Activated T-helper 17 cell treated with anti-CD3 and anti-CD28 coated beads, Interleukin-2, amount 50 U/mL, for 72 hours (primary cell): ENCODE results near the gene CCDC170. TPM values are rescaled to one million over a fixed set of nuclear protein-coding genes. Genes with fewer than 3 reads are reported as not detected.

Experiments used
- ATAC-seq: fragments of 150-1000 bp; cut with Tn5 transposase; replicated peaks from 2 replicates; pipeline ENCODE4 v1.10.0; 2021; ENCODE audit warnings: mild to moderate bottlenecking, moderate library complexity
- H3K27ac Mint-ChIP-seq: one replicate; pipeline ENCODE4 v1.8.0; 2022; ENCODE audit warnings: mixed read lengths
- H3K27me3 Mint-ChIP-seq: one replicate; pipeline ENCODE4 v1.8.0; 2022; ENCODE audit warnings: mixed read lengths
- H3K36me3 Mint-ChIP-seq: one replicate; pipeline ENCODE4 v1.8.0; 2022; ENCODE audit warnings: low read depth, mild to moderate bottlenecking, mixed read lengths
- H3K4me1 Mint-ChIP-seq: one replicate; pipeline ENCODE4 v1.8.0; 2022; ENCODE audit warnings: mixed read lengths
- H3K4me3 Mint-ChIP-seq: one replicate; pipeline ENCODE4 v1.8.0; 2022; ENCODE audit warnings: mild to moderate bottlenecking, mixed read lengths
- H3K9me3 Mint-ChIP-seq: one replicate; pipeline ENCODE4 v1.8.0; 2022; ENCODE audit warnings: mixed read lengths
- total RNA-seq, 2 donors: library from RNA; stranded (reverse); gene quantifications; one replicate each; pipeline ENCODE4 v1.2.3, GENCODE V29; 2022

Gene CCDC170
- total RNA-seq, 2 donors from 2014 or later = not detected

DNA sequence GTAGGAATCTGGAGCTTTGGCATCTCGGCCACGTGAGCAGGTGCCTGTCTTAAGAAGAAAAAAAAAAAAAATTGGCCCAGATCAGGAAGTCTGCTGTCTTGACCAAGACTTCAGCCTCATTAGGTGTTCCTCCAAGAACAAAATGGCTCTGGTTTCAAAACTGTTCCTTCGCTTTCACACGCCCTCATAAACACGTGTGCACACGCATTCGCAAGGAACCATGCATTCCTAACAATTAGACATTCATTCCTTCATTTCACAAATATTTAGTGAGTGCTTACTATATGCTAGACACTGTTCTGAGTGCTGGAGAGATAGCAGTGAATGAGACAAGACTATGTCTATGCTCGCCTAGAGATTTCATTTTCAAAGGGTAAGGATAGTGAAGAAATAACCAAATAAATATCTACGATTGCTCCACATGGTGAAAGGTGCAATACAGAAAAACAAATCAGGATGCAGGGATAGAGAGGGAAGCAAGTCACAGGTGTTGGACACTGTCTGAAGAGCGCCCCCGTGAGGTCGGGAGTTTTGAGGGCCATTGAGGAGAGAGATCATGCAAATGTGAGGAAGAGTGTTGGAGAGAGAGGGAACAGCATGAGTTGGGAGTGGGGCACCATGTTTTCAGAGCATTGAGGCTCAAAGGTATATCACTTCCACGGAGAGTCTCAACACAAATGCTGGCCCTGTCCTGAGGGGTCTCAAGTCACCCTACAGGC lies 53.3 kb downstream of the CCDC170 start:
- Mint-ChIP-seq H3K27ac (no peak overlapping the region), H3K4me3 (no peak overlapping the region), H3K27me3 (peaks cover 3% of the 10 kb centered on the region), H3K9me3 (peaks cover 5% of the 10 kb centered on the region), H3K4me1 (no peaks in the 10 kb centered on the region), H3K36me3 (no peaks in the 10 kb centered on the region)
- no peak for ATAC-seq

DNA sequence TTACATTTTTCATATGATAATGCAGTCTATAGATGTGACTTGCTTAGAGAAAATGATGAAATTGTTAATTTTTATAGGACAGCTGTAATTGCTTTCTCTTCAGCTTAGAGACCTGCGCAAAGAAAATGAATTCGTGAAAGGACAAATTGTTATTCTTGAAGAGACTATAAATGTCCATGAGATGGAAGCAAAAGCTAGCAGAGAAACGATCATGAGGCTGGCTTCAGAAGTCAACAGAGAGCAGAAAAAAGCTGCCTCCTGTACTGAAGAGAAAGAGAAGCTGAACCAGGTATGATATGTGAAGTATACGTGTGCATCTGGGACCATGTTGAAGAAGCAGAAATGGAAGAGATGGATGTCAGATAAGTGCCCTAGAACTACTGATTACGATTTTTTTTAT lies 54.4 kb downstream of the CCDC170 start:
- Mint-ChIP-seq H3K27me3 (peaks cover 3% of the 10 kb centered on the region), H3K36me3 (no peaks in the 10 kb centered on the region), H3K9me3 (peaks cover 5% of the 10 kb centered on the region), H3K4me3 (no peak overlapping the region), H3K4me1 (no peaks in the 10 kb centered on the region), H3K27ac (no peak overlapping the region)
- ATAC-seq = no peak

DNA sequence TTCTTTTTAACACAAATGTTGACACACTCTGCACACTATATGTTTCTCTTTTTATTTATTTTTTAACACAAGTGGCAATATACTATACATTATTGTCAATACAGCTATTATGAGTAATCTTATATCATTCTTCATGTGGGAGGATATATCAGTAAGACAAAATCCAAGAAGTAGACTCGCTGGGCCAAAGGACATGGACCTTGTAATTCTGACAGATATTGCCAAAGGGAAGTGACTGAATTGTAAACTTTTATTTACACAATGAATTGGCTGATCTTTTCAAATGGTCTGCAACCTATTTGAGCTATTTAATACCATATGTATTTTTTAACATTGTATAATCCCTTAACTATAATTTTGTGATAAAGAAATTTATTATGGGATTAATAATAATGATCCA lies 56.0 kb downstream of the CCDC170 start:
- H3K36me3 Mint-ChIP-seq = no peaks in the 10 kb centered on the region
- no peak overlapping the region for H3K27ac Mint-ChIP-seq
- ATAC-seq = no peak

DNA sequence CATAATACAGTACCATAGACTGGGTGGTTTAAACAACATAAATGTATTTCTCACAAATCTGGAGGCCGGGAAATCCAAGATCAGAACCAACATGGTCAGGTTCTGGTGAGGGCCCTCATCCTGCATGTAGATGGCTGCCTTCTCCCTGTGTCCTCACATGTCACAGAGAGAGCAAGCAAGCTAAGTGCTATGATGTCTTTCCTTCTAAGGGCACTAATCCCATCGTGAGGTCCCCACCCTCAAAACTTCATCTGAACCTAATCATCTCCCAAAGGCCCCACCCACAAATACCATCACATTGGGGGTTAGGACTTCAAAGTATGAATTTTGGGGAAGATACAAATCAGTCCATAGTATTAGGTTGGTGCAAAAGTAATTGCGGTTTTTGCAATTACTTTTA lies 56.8 kb downstream of the CCDC170 start:
- H3K4me3 Mint-ChIP-seq = no peak overlapping the region
- peaks cover 5% of the 10 kb centered on the region for H3K9me3 Mint-ChIP-seq
- no peak for ATAC-seq
- peaks cover 3% of the 10 kb centered on the region for H3K27me3 Mint-ChIP-seq
- H3K36me3 Mint-ChIP-seq = no peaks in the 10 kb centered on the region
- H3K4me1 Mint-ChIP-seq = no peaks in the 10 kb centered on the region
- no peak overlapping the region for H3K27ac Mint-ChIP-seq

More for the DNA sequence above, 56.0 kb downstream of the CCDC170 start:
- Mint-ChIP-seq H3K4me1 (no peaks in the 10 kb centered on the region), H3K27me3 (peaks cover 3% of the 10 kb centered on the region), H3K4me3 (no peak overlapping the region), H3K9me3 (peaks cover 5% of the 10 kb centered on the region)

GRCh38 chr6:151551223-151551857 lies 57.5 kb downstream of the CCDC170 start:
- ATAC-seq = no peak
- Mint-ChIP-seq H3K27me3 (peaks cover 3% of the 10 kb centered on the region), H3K36me3 (no peaks in the 10 kb centered on the region), H3K27ac (no peak overlapping the region), H3K4me1 (no peaks in the 10 kb centered on the region), H3K9me3 (peaks cover 5% of the 10 kb centered on the region), H3K4me3 (no peak overlapping the region)

- H3K36me3 Mint-ChIP-seq = no peaks in the 10 kb centered on the region
- no peak overlapping the region for H3K4me3 Mint-ChIP-seq
- no peaks in the 10 kb centered on the region for H3K4me1 Mint-ChIP-seq
- no peak overlapping the region for H3K27ac Mint-ChIP-seq
- no peak for ATAC-seq
- no peaks in the 10 kb centered on the region for H3K27me3 Mint-ChIP-seq
- peaks cover 5% of the 10 kb centered on the region for H3K9me3 Mint-ChIP-seq
These were observed 59.8 kb downstream of the CCDC170 start for GRCh38 chr6:151553416-151554165.

DNA sequence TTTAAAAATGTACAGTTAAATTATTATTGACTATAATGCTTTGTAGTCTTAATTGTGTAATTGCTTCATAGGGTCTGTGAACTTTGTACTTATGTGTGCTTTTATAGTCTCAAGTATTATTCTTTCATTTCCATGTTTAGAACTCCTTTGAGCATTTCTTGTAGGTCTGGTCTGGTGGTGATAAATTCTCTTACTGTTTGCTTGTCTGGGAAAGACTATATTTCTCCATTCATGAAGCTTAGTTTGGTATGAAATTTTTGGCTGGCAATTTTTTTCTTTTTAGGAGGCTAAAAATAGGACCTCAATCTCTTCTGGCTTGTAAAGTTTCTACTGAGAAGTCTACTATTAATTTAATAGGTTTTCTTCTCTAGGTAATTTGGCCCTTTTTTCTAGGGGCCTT lies 67.4 kb downstream of the CCDC170 start:
- H3K4me3 Mint-ChIP-seq = no peak overlapping the region
- H3K9me3 Mint-ChIP-seq = peaks cover 27% of the 10 kb centered on the region
- no peak for ATAC-seq
- H3K27me3 Mint-ChIP-seq = peaks cover 21% of the 10 kb centered on the region
- H3K27ac Mint-ChIP-seq = no peak overlapping the region
- H3K36me3 Mint-ChIP-seq = no peaks in the 10 kb centered on the region
- H3K4me1 Mint-ChIP-seq = no peaks in the 10 kb centered on the region

DNA sequence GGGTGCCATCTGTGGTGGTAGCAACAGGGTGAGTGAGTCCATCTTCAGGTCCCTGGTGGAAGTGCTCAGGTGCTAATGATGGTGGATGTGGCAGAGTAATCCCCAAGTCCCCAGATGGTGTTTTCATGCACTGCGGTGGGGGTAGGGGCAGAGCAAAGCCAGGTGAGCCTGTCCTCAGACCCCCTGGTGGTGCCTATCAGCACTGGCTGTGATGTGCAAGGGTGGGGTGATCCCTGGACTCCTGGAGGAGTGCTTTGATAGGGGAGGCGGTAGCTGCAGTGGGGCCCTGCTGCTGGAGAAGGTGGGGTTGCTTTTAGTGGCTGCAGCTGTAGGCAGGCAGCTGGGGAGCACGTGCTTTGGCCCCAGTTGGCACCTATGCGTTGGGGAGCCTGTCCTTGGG lies 70.8 kb downstream of the CCDC170 start:
- no peak for ATAC-seq
- no peaks in the 10 kb centered on the region for H3K4me1 Mint-ChIP-seq
- H3K27ac Mint-ChIP-seq = no peak overlapping the region
- H3K36me3 Mint-ChIP-seq = no peaks in the 10 kb centered on the region
- H3K4me3 Mint-ChIP-seq = no peak overlapping the region
- peaks cover 25% of the 10 kb centered on the region for H3K9me3 Mint-ChIP-seq
- peaks cover 20% of the 10 kb centered on the region for H3K27me3 Mint-ChIP-seq

DNA sequence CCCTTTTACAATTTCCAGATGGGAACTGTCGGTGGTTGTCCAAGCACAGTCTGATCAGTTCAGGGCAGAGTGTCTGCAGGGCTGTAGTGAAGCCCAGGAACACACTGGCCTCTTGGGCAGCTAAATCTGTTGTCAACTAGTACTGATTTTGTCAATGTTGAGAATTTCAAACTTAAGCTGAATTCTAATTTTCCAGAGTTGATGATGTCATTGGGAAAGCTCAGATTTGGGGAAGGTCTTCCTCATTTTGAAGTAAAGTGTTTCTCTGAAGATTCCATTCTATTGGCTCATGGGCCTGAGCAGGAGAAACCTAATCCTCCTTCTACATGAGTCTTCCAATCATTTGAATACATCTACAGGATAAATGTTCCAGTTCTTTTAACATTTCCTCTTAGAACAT lies 72.1 kb downstream of the CCDC170 start:
- Mint-ChIP-seq H3K4me1 (no peaks in the 10 kb centered on the region), H3K9me3 (peaks cover 17% of the 10 kb centered on the region), H3K4me3 (no peak overlapping the region), H3K36me3 (no peaks in the 10 kb centered on the region), H3K27ac (no peak overlapping the region), H3K27me3 (peaks cover 19% of the 10 kb centered on the region)
- ATAC-seq = no peak

DNA sequence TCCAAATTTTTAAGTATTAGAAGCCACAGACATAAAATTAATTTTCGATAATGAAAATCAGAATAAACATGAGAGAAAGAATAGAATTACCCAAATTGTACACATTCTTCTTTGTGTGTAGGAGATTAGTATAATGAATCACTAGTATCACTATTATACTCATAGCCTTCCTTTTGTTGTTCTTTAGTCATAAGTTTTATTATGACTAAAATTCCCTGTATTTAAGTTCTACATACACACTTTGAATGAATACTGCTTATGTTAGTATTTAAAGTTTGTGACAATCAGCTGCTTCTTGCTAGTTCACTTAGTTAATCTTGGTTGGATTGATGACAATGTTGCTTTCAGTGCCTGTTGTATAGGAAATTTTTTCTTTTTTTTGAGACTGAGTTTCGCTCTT lies 72.7 kb downstream of the CCDC170 start:
- H3K9me3 Mint-ChIP-seq = peaks cover 17% of the 10 kb centered on the region
- peaks cover 19% of the 10 kb centered on the region for H3K27me3 Mint-ChIP-seq
- H3K4me3 Mint-ChIP-seq = peak overlapping the region; percentile 16
- no peaks in the 10 kb centered on the region for H3K36me3 Mint-ChIP-seq
- ATAC-seq = peak; percentile 96
- no peaks in the 10 kb centered on the region for H3K4me1 Mint-ChIP-seq
- H3K27ac Mint-ChIP-seq = peak overlapping the region; percentile 67

DNA sequence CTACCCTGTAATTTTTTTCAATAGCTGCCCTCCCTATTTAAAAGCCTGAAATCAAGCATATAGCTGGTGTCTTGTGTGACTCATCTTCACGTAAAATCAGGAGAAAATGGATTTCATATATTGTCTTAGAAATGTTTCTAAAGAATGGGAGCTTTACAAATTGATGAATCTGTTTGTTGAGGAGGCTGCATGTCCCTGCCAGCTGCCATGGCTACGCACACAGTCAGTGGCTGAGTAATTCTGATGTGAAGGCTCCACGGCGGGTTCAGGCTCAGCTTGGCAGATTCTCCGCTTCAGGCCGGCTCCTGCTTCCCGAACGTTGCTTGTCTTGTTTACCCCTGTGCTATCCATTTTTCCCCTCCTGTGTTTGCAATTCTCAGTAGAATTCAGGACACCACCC lies 82.8 kb downstream of the CCDC170 start:
- Mint-ChIP-seq H3K4me1 (no peaks in the 10 kb centered on the region), H3K27me3 (peaks cover 11% of the 10 kb centered on the region), H3K27ac (no peak overlapping the region), H3K36me3 (no peaks in the 10 kb centered on the region), H3K4me3 (no peak overlapping the region), H3K9me3 (no peaks in the 10 kb centered on the region)
- no peak for ATAC-seq

DNA sequence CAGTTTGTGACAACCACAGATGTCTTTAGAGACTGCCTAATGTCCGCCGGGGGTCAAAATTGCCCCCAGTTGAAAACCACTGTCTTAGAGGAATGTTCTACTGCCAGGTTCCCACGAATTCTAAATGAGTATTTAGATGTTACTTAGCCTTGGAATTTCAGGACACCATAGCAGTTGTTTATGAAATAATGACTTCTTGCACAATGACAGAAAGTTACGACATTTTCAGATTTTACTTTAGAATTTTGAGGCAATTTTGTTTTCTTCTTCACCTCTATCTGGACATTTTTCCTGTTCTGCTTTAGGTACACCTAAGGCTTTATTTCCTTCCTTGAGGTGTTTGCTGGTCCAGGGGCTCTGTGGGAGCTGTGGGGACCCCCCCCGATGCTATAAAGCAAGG lies 83.4 kb downstream of the CCDC170 start:
- H3K4me3 Mint-ChIP-seq = no peak overlapping the region
- peaks cover 8% of the 10 kb centered on the region for H3K27me3 Mint-ChIP-seq
- no peak for ATAC-seq
- H3K4me1 Mint-ChIP-seq = no peaks in the 10 kb centered on the region
- H3K9me3 Mint-ChIP-seq = peaks cover under 1% of the 10 kb centered on the region
- no peaks in the 10 kb centered on the region for H3K36me3 Mint-ChIP-seq
- H3K27ac Mint-ChIP-seq = no peak overlapping the region

GRCh38 chr6:151585741-151586140 lies 91.9 kb downstream of the CCDC170 start:
- Mint-ChIP-seq H3K27ac (no peak overlapping the region), H3K36me3 (no peaks in the 10 kb centered on the region), H3K4me1 (no peaks in the 10 kb centered on the region), H3K9me3 (peaks cover 8% of the 10 kb centered on the region), H3K4me3 (no peak overlapping the region), H3K27me3 (peaks cover 26% of the 10 kb centered on the region)
- no peak for ATAC-seq

DNA sequence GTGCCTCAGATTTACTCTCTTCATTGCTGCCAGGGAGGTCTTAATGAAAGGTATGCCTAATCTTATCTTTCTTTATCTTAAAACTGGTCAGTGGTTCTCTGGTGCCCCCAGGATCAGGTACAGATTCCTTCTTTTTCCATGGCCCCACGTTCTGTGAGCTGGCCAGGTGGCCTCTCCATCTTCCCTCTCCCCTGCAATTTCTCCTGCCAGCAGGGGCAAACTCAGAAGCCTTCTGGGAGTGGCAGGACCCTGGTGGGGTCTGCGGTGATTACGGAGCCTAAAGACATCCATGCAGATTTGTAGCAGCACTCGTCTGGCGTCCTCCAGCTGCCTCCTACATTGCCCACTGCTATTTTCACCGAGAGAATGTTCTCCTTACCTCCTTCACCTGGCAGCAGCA lies 95.8 kb downstream of the CCDC170 start:
- H3K4me1 Mint-ChIP-seq = no peaks in the 10 kb centered on the region
- no peak overlapping the region for H3K27ac Mint-ChIP-seq
- H3K27me3 Mint-ChIP-seq = peaks cover 24% of the 10 kb centered on the region
- no peaks in the 10 kb centered on the region for H3K36me3 Mint-ChIP-seq
- H3K4me3 Mint-ChIP-seq = no peak overlapping the region
- H3K9me3 Mint-ChIP-seq = peaks cover 8% of the 10 kb centered on the region
- no peak for ATAC-seq

DNA sequence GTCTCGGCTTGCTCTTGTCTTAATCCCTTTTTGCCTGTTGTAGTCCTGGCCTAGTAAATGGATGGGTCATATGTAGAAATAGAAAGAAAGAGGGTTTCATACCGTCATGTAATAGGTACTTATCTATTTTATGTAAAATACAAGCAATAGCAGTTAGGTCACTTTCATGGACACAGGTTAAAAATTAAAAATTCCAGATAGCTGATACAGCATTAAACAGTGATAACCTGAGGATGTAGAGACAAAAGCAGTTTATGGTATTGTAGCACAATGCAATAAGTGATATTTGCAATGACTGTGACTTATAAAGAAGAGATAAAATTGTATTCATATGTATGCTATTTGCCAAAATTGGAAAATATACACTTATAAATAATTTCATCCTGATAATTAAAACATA lies 96.9 kb downstream of the CCDC170 start:
- Mint-ChIP-seq H3K4me3 (no peak overlapping the region), H3K36me3 (no peaks in the 10 kb centered on the region), H3K9me3 (peaks cover 8% of the 10 kb centered on the region), H3K27me3 (peaks cover 24% of the 10 kb centered on the region), H3K4me1 (no peaks in the 10 kb centered on the region), H3K27ac (no peak overlapping the region)
- ATAC-seq = no peak
